Measurements from ENCODE around the gene EYS. TPM values are rescaled to one million over a fixed set of nuclear protein-coding genes. Genes with fewer than 3 reads are reported as not detected.

Gene EYS
- total RNA-seq, 2 donors from 2014 or later = 0.18 to 3.5 TPM

GRCh38 chr6:64429926-64430325 is 1277.1 kb downstream of the EYS start:
- WGBS = 88% methylated on average over 1 of the region's 1 CpG
- no peak for TF ChIP-seq POLR2AphosphoS5 (IDR thresholded peaks at IDR 0.05)
- TF ChIP-seq POLR2A (IDR thresholded peaks at IDR 0.05) = no peak
- no peak for TF ChIP-seq CTCF (IDR thresholded peaks at IDR 0.05)

GRCh38 chr6:64428186-64428585 is 1278.8 kb downstream of the EYS start:
- Histone ChIP-seq H3K27me3 (replicated peaks; ENCODE audit: insufficient read depth) (no peaks in the 10 kb centered on the region), H3K4me3 (no peak overlapping the region), H3K27ac (no peak overlapping the region), H3K36me3 (no peaks in the 10 kb centered on the region), H3K9me3 (no peaks in the 10 kb centered on the region), H3K4me1 (replicated peaks) (no peaks in the 10 kb centered on the region)
- no peak for TF ChIP-seq CTCF (IDR thresholded peaks at IDR 0.05)
- TF ChIP-seq POLR2AphosphoS5 (IDR thresholded peaks at IDR 0.05) = no peak
- TF ChIP-seq POLR2A (IDR thresholded peaks at IDR 0.05) = no peak
- 77% methylated on average over 1 of the region's 1 CpG for WGBS
- no peak for DNase-seq (ENCODE audit: low spot score)
- intact Hi-C loops (cut with DNase I) = no loop called here

More at GRCh38 chr6:64429926-64430325, 1277.1 kb downstream of the EYS start:
- Histone ChIP-seq H3K27ac (no peak overlapping the region), H3K4me3 (no peak overlapping the region), H3K4me1 (replicated peaks) (no peaks in the 10 kb centered on the region), H3K27me3 (replicated peaks; ENCODE audit: insufficient read depth) (no peaks in the 10 kb centered on the region), H3K9me3 (no peaks in the 10 kb centered on the region), H3K36me3 (no peaks in the 10 kb centered on the region)
- intact Hi-C loops (cut with DNase I) = no loop called here
- DNase-seq (ENCODE audit: low spot score) = no peak

GRCh38 chr6:64415926-64416325 is 1291.1 kb downstream of the EYS start:
- no peak overlapping the region for H3K4me3 ChIP-seq
- H3K36me3 ChIP-seq = no peaks in the 10 kb centered on the region
- 36% methylated on average over 2 of the region's 2 CpGs for WGBS
- TF ChIP-seq POLR2AphosphoS5 (IDR thresholded peaks at IDR 0.05) (no peak), POLR2A (IDR thresholded peaks at IDR 0.05) (no peak), CTCF (IDR thresholded peaks at IDR 0.05) (no peak)
- H3K27me3 ChIP-seq (replicated peaks; ENCODE audit: insufficient read depth) = no peaks in the 10 kb centered on the region
- intact Hi-C loops (cut with DNase I) = no loop called here
- no peak overlapping the region for H3K27ac ChIP-seq
- DNase-seq (ENCODE audit: low spot score) = no peak
- no peaks in the 10 kb centered on the region for H3K4me1 ChIP-seq (replicated peaks)
- H3K9me3 ChIP-seq = no peaks in the 10 kb centered on the region

GRCh38 chr6:64411226-64411625 is 1295.8 kb downstream of the EYS start:
- no peak for DNase-seq (ENCODE audit: low spot score)
- Histone ChIP-seq H3K36me3 (no peaks in the 10 kb centered on the region), H3K27ac (no peak overlapping the region), H3K4me3 (no peak overlapping the region), H3K27me3 (replicated peaks; ENCODE audit: insufficient read depth) (no peaks in the 10 kb centered on the region), H3K9me3 (no peaks in the 10 kb centered on the region), H3K4me1 (replicated peaks) (no peaks in the 10 kb centered on the region)
- TF ChIP-seq POLR2AphosphoS5 (IDR thresholded peaks at IDR 0.05) = no peak
- no peak for TF ChIP-seq CTCF (IDR thresholded peaks at IDR 0.05)
- no peak for TF ChIP-seq POLR2A (IDR thresholded peaks at IDR 0.05)
- intact Hi-C loops (cut with DNase I) = no loop called here

GRCh38 chr6:64409948-64410347 is 1297.1 kb downstream of the EYS start:
- TF ChIP-seq POLR2A (IDR thresholded peaks at IDR 0.05) = no peak
- TF ChIP-seq CTCF (IDR thresholded peaks at IDR 0.05) = no peak
- no peak for TF ChIP-seq POLR2AphosphoS5 (IDR thresholded peaks at IDR 0.05)
- Histone ChIP-seq H3K27me3 (replicated peaks; ENCODE audit: insufficient read depth) (no peaks in the 10 kb centered on the region), H3K27ac (no peak overlapping the region), H3K4me3 (no peak overlapping the region), H3K4me1 (replicated peaks) (no peaks in the 10 kb centered on the region), H3K9me3 (no peaks in the 10 kb centered on the region), H3K36me3 (no peaks in the 10 kb centered on the region)
- DNase-seq (ENCODE audit: low spot score) = no peak
- intact Hi-C loops (cut with DNase I) = no loop called here
- 19% methylated on average over 1 of the region's 1 CpG for WGBS
